Measurements from ENCODE around the gene INVS. TPM values are rescaled to one million over a fixed set of nuclear protein-coding genes. Genes with fewer than 3 reads are reported as not detected.
"Not testable (repeated sequence)": the region's sequence is repeated elsewhere in the genome, so short reads cannot be mapped to it uniquely, and the experiment has no call there.

Gene INVS
- total and polyA plus RNA-seq, 2 of the 4 experiments (the other 2 are of a cell fraction), result 9.2 to 33.5 TPM

GRCh38 chr9:100062683-100063082 lies 36.4 kb upstream of the INVS start:
- H3K4ac ChIP-seq (ENCODE audit: low read depth, low read length); H3K4me3 ChIP-seq (ENCODE audit: insufficient read depth, low read depth, low read length); H2BK120ac ChIP-seq (ENCODE audit: low read depth, low read length); H3K56ac ChIP-seq (ENCODE audit: extremely low read depth, insufficient read depth, low read length); intact Hi-C loops (cut with micrococcal nuclease); H4K91ac ChIP-seq (ENCODE audit: insufficient read depth, low read depth, low read length); POLR2A ChIA-PET (ENCODE audit: unreplicated experiment); H3K18ac ChIP-seq (ENCODE audit: low read depth, low read length); ATAC-seq (ENCODE audit: low read depth); H3K9me3 ChIP-seq (ENCODE audit: control insufficient read depth, insufficient read depth, low read length); H3K9ac ChIP-seq (ENCODE audit: low read depth, low read length); H3K27me3 ChIP-seq (ENCODE audit: control insufficient read depth, insufficient read depth, low read length); H3K4me1 ChIP-seq (ENCODE audit: control insufficient read depth, insufficient read depth, low read length); H3K27ac ChIP-seq (ENCODE audit: insufficient read depth, low read length); H3K14ac ChIP-seq (replicated peaks; ENCODE audit: low read depth, low read length); dilution Hi-C loops (cut with HindIII; ENCODE audit: low sequenced_read_pairs, unreplicated experiment); H2AK5ac ChIP-seq (ENCODE audit: low read depth, low read length); H2BK5ac ChIP-seq (ENCODE audit: low read depth, low read length, poor library complexity, severe bottlenecking); H3K4me2 ChIP-seq (ENCODE audit: low read depth, low read length); H4K5ac ChIP-seq (ENCODE audit: low read depth, low read length); H2BK15ac ChIP-seq (ENCODE audit: low read depth, low read length); H3K9me1 ChIP-seq (ENCODE audit: insufficient read depth, low read length); H2AFZ ChIP-seq (replicated peaks; ENCODE audit: low read length, poor library complexity); H2BK20ac ChIP-seq (ENCODE audit: low read depth, low read length); in situ Hi-C loops (cut with MboI; ENCODE audit: low sequenced_read_pairs); H3K23ac ChIP-seq (ENCODE audit: low read depth, low read length); BruUV-seq (replicated peaks); DNase-seq; H2AK9ac ChIP-seq (replicated peaks; ENCODE audit: low read depth, low read length, poor library complexity); H3K36me3 ChIP-seq (ENCODE audit: control insufficient read depth, insufficient read depth, low read length); H4K8ac ChIP-seq (ENCODE audit: low read depth in 2 of 2, low read length in 2 of 2): not testable (repeated sequence)
- WGBS, 2 experiments (ENCODE audit: extremely low coverage in 2 of 2, insufficient read length in 1 of 2), result no CpG with 5 or more reads among the region's 1 CpG
- H4K20me1 ChIP-seq (ENCODE audit: insufficient read depth, low read length), result peaks cover 13% of the 10 kb centered on the region; the same call in 1 of the 2 replicates
- CTCF ChIA-PET, result interaction anchor here (0.9 to 1.2 kb wide), 2 partner anchors 17 to 26 kb away, joined by 3 read pairs; no protein-coding TSS in a partner anchor
- peaks cover 15 to 40% of the 10 kb centered on the region in 2 experiments; a peak in 3 of 4 replicates for H3K79me1 ChIP-seq (ENCODE audit: low read depth in 1 of 2, low read length in 2 of 2)
